Stimulated activated memory B cell treated with anti-CD40 and anti-IgM and Interleukin-4, amounts not matched to agents 10 μg/mL and 1 μg/mL and 100 μg/mL, for 72 hours (primary cell): ENCODE results near the gene UNC45A.

Source experiments
- ATAC-seq: fragments of 150-1000 bp; cut with Tn5 transposase; 2 replicates; pipeline ENCODE4 v1.10.0; 2021
- H3K27ac Mint-ChIP-seq: one replicate; pipeline ENCODE4 v1.8.0; 2022; ENCODE audit warnings: mild to moderate bottlenecking, mixed read lengths
- H3K27me3 Mint-ChIP-seq: one replicate; pipeline ENCODE4 v1.8.0; 2022; ENCODE audit warnings: mixed read lengths
- H3K36me3 Mint-ChIP-seq: one replicate; pipeline ENCODE4 v1.8.0; 2022; ENCODE audit warnings: mixed read lengths
- H3K4me1 Mint-ChIP-seq: one replicate; pipeline ENCODE4 v1.8.0; 2022; ENCODE audit warnings: mixed read lengths
- H3K4me3 Mint-ChIP-seq: one replicate; pipeline ENCODE4 v1.8.0; 2022; ENCODE audit warnings: mild to moderate bottlenecking, moderate library complexity, mixed read lengths
- H3K9me3 Mint-ChIP-seq: one replicate; pipeline ENCODE4 v1.8.0; 2022; ENCODE audit warnings: mixed read lengths

The UNC45A gene

DNA sequence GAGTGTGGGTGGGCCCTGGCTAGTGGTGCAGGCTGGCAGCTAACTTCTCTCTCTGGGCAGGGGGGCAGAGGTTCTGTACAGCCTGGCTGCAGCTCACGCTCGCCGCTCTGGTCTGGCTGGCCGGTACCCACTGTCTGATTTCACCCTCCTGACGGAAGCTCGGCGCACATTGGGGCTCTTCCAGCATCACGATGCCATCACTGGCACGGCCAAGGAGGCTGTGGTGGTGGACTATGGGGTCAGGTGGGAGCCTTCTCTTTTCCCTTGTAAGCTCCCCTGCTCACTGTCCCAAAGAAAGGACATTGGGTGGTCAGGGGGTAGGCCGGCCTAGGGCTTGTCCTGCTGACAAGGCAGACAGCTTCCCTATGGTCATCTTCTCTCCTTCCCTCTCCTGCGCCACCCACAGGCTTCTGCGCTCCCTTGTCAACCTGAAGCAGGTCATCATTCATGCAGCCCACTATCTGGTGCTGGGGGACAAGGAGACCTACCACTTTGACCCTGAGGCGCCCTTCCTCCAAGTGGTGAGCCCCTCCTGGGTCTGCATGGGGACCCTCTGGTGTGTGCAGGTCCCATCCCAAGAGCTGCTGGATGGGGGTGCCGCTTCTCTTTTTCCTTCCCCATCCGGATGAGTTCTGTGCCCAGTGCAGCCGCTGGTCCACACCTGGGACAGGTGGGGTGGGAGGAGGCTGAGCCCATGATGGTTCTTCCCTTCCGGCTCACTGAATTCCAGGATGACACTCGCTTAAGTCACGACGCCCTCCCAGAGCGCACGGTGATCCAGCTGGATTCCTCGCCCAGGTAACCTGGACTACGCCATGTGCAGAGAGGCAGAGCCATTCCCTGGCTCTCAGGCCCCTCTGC is 24.4 kb upstream of the UNC45A start:
- Mint-ChIP-seq H3K9me3 (no peaks in the 10 kb centered on the region), H3K27ac (no peak overlapping the region), H3K27me3 (no peaks in the 10 kb centered on the region), H3K36me3 (peaks cover 87% of the 10 kb centered on the region), H3K4me1 (peaks cover 13% of the 10 kb centered on the region), H3K4me3 (no peak overlapping the region)
- ATAC-seq, result no peak

- peaks cover 87% of the 10 kb centered on the region for H3K36me3 Mint-ChIP-seq
Measured at GRCh38 chr15:90911302-90911623, 23.8 kb upstream of the UNC45A start.

GRCh38 chr15:90911906-90912769 is 22.9 kb upstream of the UNC45A start:
- Mint-ChIP-seq H3K27me3 (no peaks in the 10 kb centered on the region), H3K9me3 (no peaks in the 10 kb centered on the region), H3K4me1 (peaks cover 8% of the 10 kb centered on the region), H3K36me3 (peaks cover 87% of the 10 kb centered on the region), H3K27ac (no peak overlapping the region), H3K4me3 (no peak overlapping the region)
- no peak for ATAC-seq

More at GRCh38 chr15:90911302-90911623, 23.8 kb upstream of the UNC45A start:
- no peak overlapping the region for H3K4me3 Mint-ChIP-seq
- no peaks in the 10 kb centered on the region for H3K9me3 Mint-ChIP-seq
- no peak for ATAC-seq
- no peaks in the 10 kb centered on the region for H3K27me3 Mint-ChIP-seq
- peaks cover 11% of the 10 kb centered on the region for H3K4me1 Mint-ChIP-seq
- H3K27ac Mint-ChIP-seq, result no peak overlapping the region

DNA sequence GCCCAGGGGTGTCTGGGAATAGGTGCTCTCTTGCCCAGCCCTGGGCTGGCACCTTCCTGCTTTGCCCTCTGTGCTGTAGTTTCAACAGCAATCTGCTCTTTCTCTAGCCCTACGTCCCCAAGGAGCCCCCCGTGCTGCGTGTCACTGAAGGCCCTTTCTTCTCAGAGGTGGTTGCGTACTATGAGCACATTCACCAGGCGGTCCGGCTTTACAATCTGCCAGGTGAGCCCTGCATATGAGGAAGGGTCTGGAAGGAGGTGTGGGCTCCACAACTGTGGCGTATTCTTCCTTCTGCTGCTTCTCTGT is 22.4 kb upstream of the UNC45A start:
- Mint-ChIP-seq H3K27ac (no peak overlapping the region), H3K9me3 (no peaks in the 10 kb centered on the region), H3K36me3 (peaks cover 87% of the 10 kb centered on the region), H3K4me1 (peaks cover 8% of the 10 kb centered on the region), H3K27me3 (no peaks in the 10 kb centered on the region), H3K4me3 (no peak overlapping the region)
- no peak for ATAC-seq

- no peak overlapping the region for H3K27ac Mint-ChIP-seq
- no peaks in the 10 kb centered on the region for H3K9me3 Mint-ChIP-seq
- no peaks in the 10 kb centered on the region for H3K27me3 Mint-ChIP-seq
- ATAC-seq, result no peak
- peaks cover 8% of the 10 kb centered on the region for H3K4me1 Mint-ChIP-seq
- no peak overlapping the region for H3K4me3 Mint-ChIP-seq
- H3K36me3 Mint-ChIP-seq, result peaks cover 90% of the 10 kb centered on the region
Measured at GRCh38 chr15:90913398-90913944, 21.6 kb upstream of the UNC45A start.

- peaks cover 8% of the 10 kb centered on the region for H3K4me1 Mint-ChIP-seq
- H3K27ac Mint-ChIP-seq, result no peak overlapping the region
- no peak overlapping the region for H3K4me3 Mint-ChIP-seq
- ATAC-seq, result no peak
- no peaks in the 10 kb centered on the region for H3K9me3 Mint-ChIP-seq
- peaks cover 89% of the 10 kb centered on the region for H3K36me3 Mint-ChIP-seq
- no peaks in the 10 kb centered on the region for H3K27me3 Mint-ChIP-seq
Measured at GRCh38 chr15:90914305-90915080, 20.6 kb upstream of the UNC45A start.

DNA sequence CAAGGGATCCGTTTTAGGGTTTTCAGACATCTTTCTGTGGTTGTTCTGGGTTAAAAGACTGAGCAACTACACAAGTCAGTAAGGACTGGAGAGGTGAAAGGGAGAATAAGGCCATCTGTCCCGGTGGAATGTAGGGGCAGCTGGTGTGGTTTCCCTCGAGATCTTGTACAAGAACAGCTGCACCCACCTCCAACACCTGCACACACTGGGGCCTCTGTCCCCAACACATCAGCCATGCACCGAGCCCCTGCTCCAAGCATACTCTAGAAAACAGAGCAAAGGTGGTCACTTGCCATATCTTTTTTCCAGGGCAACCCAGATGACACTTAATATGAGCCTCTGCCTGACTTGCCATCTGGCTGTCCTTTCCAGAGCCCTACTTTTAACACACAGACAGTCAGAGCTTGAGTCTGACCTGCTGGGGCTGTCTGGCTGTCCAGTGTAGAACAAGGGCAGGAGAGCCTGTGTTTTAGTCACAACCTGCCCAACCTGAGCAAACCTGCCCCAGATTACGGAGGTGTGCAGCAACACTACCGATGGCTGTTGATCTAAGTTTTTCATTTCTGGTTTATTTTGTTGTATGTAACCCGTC is 19.8 kb upstream of the UNC45A start:
- no peak overlapping the region for H3K27ac Mint-ChIP-seq

DNA sequence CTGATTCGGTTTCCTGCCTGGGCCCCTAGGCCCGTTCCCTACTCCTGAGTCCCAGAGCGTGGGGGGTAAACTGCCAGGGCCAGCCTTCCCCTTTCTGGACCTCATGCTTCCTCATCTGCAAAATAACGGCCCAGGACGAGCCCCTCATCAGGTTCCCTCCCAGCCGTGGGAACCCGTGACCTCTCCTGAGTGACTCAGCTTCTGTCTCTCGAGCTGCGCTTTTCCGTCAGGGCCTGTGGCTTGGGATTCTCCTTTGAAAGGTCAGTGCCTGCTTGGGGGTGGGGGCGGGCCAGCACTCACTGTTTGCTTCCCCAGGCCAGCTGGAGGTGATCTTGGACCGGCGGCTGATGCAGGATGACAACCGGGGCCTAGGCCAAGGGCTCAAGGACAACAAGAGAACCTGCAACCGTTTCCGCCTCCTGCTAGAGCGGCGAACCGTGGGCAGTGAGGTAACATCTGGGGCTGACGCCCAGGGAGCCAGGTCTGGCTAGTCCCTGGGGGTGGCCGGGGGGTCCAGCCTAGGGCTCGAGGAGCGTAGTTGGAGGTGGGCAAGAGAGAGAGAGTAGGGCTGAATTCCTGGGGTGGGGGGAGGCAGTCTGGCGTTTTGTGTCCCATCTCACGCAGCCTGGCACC is 19.2 kb upstream of the UNC45A start:
- Mint-ChIP-seq H3K27ac (no peak overlapping the region), H3K27me3 (no peaks in the 10 kb centered on the region), H3K4me1 (peaks cover 8% of the 10 kb centered on the region), H3K36me3 (peaks cover 89% of the 10 kb centered on the region), H3K4me3 (no peak overlapping the region), H3K9me3 (no peaks in the 10 kb centered on the region)
- ATAC-seq, result no peak

More for the DNA sequence above, 19.8 kb upstream of the UNC45A start:
- Mint-ChIP-seq H3K4me3 (no peak overlapping the region), H3K9me3 (no peaks in the 10 kb centered on the region), H3K27me3 (no peaks in the 10 kb centered on the region), H3K4me1 (peaks cover 8% of the 10 kb centered on the region), H3K36me3 (peaks cover 89% of the 10 kb centered on the region)
- no peak for ATAC-seq

GRCh38 chr15:90916461-90916860 is 18.6 kb upstream of the UNC45A start:
- no peak overlapping the region for H3K27ac Mint-ChIP-seq

DNA sequence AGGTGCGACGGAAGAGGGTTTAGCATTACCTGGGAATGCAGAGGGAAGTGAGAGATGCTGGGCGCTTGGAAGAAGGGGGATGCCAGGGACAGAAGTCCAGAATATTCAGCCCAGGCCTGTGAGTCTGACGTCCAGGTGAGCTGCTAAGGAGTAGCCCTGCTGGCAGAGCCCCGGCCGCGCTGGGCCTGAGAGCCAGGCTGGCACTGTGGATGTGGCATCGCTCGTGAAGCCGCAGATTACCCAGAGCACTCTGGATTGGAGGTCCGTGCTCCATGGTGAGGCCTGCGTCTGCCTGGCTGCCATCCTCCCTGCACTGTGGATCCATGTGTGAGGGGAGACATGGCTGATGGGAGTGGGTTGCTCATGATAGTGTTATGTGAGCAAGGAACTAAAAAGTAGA is 17.5 kb upstream of the UNC45A start:
- Mint-ChIP-seq H3K36me3 (peaks cover 89% of the 10 kb centered on the region), H3K27ac (no peak overlapping the region), H3K4me1 (peaks cover 8% of the 10 kb centered on the region), H3K27me3 (no peaks in the 10 kb centered on the region), H3K9me3 (no peaks in the 10 kb centered on the region), H3K4me3 (no peak overlapping the region)
- ATAC-seq, result no peak

More at GRCh38 chr15:90916461-90916860, 18.6 kb upstream of the UNC45A start:
- peaks cover 90% of the 10 kb centered on the region for H3K36me3 Mint-ChIP-seq
- H3K4me3 Mint-ChIP-seq, result no peak overlapping the region
- H3K27me3 Mint-ChIP-seq, result no peaks in the 10 kb centered on the region
- H3K9me3 Mint-ChIP-seq, result no peaks in the 10 kb centered on the region
- H3K4me1 Mint-ChIP-seq, result peaks cover 8% of the 10 kb centered on the region
- ATAC-seq, result no peak

GRCh38 chr15:90918034-90918788 is 16.9 kb upstream of the UNC45A start:
- H3K4me1 Mint-ChIP-seq, result peaks cover 8% of the 10 kb centered on the region
- H3K4me3 Mint-ChIP-seq, result no peak overlapping the region
- ATAC-seq, result no peak
- H3K27ac Mint-ChIP-seq, result no peak overlapping the region
- H3K36me3 Mint-ChIP-seq, result peaks cover 82% of the 10 kb centered on the region
- no peaks in the 10 kb centered on the region for H3K9me3 Mint-ChIP-seq
- no peaks in the 10 kb centered on the region for H3K27me3 Mint-ChIP-seq

- Mint-ChIP-seq H3K27ac (no peak overlapping the region), H3K36me3 (peaks cover 76% of the 10 kb centered on the region), H3K27me3 (no peaks in the 10 kb centered on the region), H3K4me1 (peaks cover 12% of the 10 kb centered on the region), H3K4me3 (no peak overlapping the region), H3K9me3 (no peaks in the 10 kb centered on the region)
- no peak for ATAC-seq
Measured at GRCh38 chr15:90918835-90919234, 16.2 kb upstream of the UNC45A start.

DNA sequence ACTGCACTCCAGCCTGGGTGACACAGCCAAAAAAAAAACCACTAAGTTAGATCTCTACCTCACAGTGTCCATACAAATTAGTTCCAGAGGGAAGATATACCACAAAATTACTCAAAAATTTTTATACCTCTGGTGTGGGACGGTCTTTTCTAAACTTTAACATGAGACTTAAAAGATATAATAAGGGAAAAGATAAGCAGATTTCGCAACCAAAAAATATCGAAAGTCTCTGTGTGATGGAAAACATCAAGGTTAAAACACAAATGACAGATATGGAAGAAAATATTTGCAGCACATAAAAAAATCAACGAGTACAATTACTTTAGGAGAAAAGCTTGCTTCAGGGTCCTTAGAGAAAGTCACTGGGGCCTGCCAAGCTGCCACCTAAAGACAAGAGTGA is 13.2 kb upstream of the UNC45A start:
- Mint-ChIP-seq H3K9me3 (no peaks in the 10 kb centered on the region), H3K36me3 (peaks cover 49% of the 10 kb centered on the region), H3K27ac (no peak overlapping the region), H3K4me3 (no peak overlapping the region), H3K27me3 (no peaks in the 10 kb centered on the region), H3K4me1 (peaks cover 13% of the 10 kb centered on the region)
- ATAC-seq, result no peak
